ENCODE measurements around the gene OPN1MW2.
"Not testable (repeated sequence)": the region's sequence is repeated elsewhere in the genome, so short reads cannot be mapped to it uniquely, and the experiment has no call there.

OPN1MW2 gene

DNA sequence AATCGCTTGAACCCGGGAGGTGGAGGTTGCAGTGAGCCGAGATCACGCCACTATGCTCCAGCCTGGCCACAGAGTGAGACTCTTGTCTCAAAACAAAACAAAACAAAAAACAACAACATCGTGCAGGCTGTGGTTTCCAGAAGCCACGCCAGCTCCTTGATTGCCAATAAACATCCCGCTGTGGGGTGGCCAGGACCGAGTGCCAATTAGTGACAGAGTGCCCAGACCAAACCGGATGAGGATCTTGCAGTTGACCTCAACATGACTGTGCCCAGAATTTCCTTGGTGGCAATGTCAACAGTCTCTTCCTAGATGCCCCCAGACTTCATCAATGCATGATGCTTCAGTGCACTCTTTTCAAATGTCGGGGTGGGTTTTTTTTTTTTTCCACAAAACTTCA is 39.2 kb downstream of the OPN1MW2 start:
- not testable (repeated sequence) for H3K4me3 ChIP-seq (ENCODE audit: low read depth, low read length); DNase-seq (ENCODE audit: low read depth)

GRCh38 chrX:154263072-154263471 is 43.5 kb downstream of the OPN1MW2 start:
- DNase-seq (ENCODE audit: low read depth) = not testable (repeated sequence)

DNA sequence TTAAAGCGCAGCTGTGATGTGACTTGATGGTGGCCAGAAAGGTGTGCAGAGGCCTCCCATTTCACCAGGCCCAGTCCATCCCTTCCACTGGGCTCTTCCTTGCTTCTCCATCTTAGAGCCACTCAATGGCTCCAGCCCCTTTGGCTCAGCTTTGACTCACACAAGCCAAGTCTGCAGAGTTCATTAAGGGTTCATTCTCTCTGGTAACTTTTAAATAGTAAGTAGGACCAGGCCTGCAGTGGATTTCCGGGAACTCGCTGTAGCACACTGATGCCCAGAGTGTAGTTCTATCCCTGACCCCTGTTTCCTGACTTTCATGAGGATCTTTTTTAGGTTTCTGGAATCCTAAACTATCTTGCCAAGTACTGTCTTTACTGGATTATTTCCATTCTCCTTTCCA is 49.7 kb downstream of the OPN1MW2 start:
- DNase-seq (ENCODE audit: low read depth); H3K4me3 ChIP-seq (ENCODE audit: low read depth, low read length): not testable (repeated sequence)

More at GRCh38 chrX:154263072-154263471, 43.5 kb downstream of the OPN1MW2 start:
- H3K4me3 ChIP-seq (ENCODE audit: low read depth, low read length) = not testable (repeated sequence)

Data from GM12864 (cell line).